KOPT-K1 (cell line): ENCODE results near the gene NCAM1.

Source experiments
- H3K27ac ChIP-seq: fragments of 200-600 bp; sonication (generic); 2 replicates; pipeline ENCODE4 v1.5.1; 2016; ENCODE audit warnings: antibody characterized with exemption, mild to moderate bottlenecking, low read depth, low read length; ENCODE audit not compliant: poor library complexity, severe bottlenecking
- H3K36me3 ChIP-seq: fragments of 200-600 bp; sonication (generic); 2 replicates; pipeline ENCODE4 v1.5.1; 2017; ENCODE audit warnings: antibody characterized with exemption, mild to moderate bottlenecking, low read length, moderate library complexity; ENCODE audit not compliant: insufficient read depth
- H3K9me3 ChIP-seq: fragments of 200-600 bp; sonication (generic); 2 replicates; pipeline ENCODE4 v1.5.1; 2017; ENCODE audit warnings: antibody characterized with exemption, low read length, mild to moderate bottlenecking; ENCODE audit not compliant: insufficient read depth, poor library complexity, severe bottlenecking

The NCAM1 gene

GRCh38 chr11:113314065-113314388 lies 352.8 kb downstream of the NCAM1 start:
- Histone ChIP-seq H3K27ac (no peak overlapping the region), H3K36me3 (no peaks in the 10 kb centered on the region)

GRCh38 chr11:113314389-113315301 lies 353.4 kb downstream of the NCAM1 start, which contains the start of gene TTC12:
TTC12 (plus strand) TSS chr11:113314583; CDS start chr11:113316258, 1,675 bp downstream.
- H3K9me3 ChIP-seq: no peaks in the 10 kb centered on the region
- no peak within 1 kb of the TSS for H3K27ac ChIP-seq
- H3K36me3 ChIP-seq: no peaks in the 10 kb centered on the region

More at GRCh38 chr11:113314065-113314388, 352.8 kb downstream of the NCAM1 start:
- no peaks in the 10 kb centered on the region for H3K9me3 ChIP-seq

- Histone ChIP-seq H3K36me3 (no peaks in the 10 kb centered on the region), H3K27ac (no peak overlapping the region), H3K9me3 (no peaks in the 10 kb centered on the region)
Observed at GRCh38 chr11:113315811-113316210, 354.6 kb downstream of the NCAM1 start.

GRCh38 chr11:113316256-113316655 lies 355.0 kb downstream of the NCAM1 start:
- no peaks in the 10 kb centered on the region for H3K9me3 ChIP-seq
- H3K36me3 ChIP-seq: no peaks in the 10 kb centered on the region
- no peak overlapping the region for H3K27ac ChIP-seq

GRCh38 chr11:113317339-113317738 lies 356.1 kb downstream of the NCAM1 start:
- Histone ChIP-seq H3K36me3 (no peaks in the 10 kb centered on the region), H3K27ac (no peak overlapping the region), H3K9me3 (no peaks in the 10 kb centered on the region)

GRCh38 chr11:113319085-113319484 lies 357.9 kb downstream of the NCAM1 start:
- H3K9me3 ChIP-seq: no peaks in the 10 kb centered on the region
- no peak overlapping the region for H3K27ac ChIP-seq
- H3K36me3 ChIP-seq: no peaks in the 10 kb centered on the region

GRCh38 chr11:113322158-113322557 lies 360.9 kb downstream of the NCAM1 start:
- Histone ChIP-seq H3K27ac (no peak overlapping the region), H3K9me3 (no peaks in the 10 kb centered on the region)

GRCh38 chr11:113324250-113324649 lies 363.0 kb downstream of the NCAM1 start:
- H3K36me3 ChIP-seq: no peaks in the 10 kb centered on the region
- no peak overlapping the region for H3K27ac ChIP-seq
- H3K9me3 ChIP-seq: no peaks in the 10 kb centered on the region

More at GRCh38 chr11:113322158-113322557, 360.9 kb downstream of the NCAM1 start:
- no peaks in the 10 kb centered on the region for H3K36me3 ChIP-seq
